DND-41 (cell line): ENCODE measurements around the gene WWC1.

ENCODE experiments used
- ATAC-seq: fragments of 200-7000 bp; cut with Tn5 transposase; 3 replicates; pipeline ENCODE4 v1.9.1; 2021; ENCODE audit warnings: low read depth; ENCODE audit not compliant: insufficient read depth
- DNase-seq: peaks from one replicate; pipeline ENCODE4 v3.0.0-alpha.2; 2020
- H2AFZ ChIP-seq: 2 replicates; pipeline ENCODE4 v1.6.0; 2012; ENCODE audit warnings: low read depth, low read length
- H3K27ac ChIP-seq: 2 replicates; pipeline ENCODE4 v1.5.1; 2012; ENCODE audit warnings: low read length, inconsistent platforms
- H3K27me3 ChIP-seq: fragments of 200-600 bp; sonication (generic); 2 replicates; pipeline ENCODE4 v1.6.0; 2012; ENCODE audit warnings: low read length, mild to moderate bottlenecking, inconsistent platforms; ENCODE audit not compliant: insufficient read depth, poor library complexity
- H3K36me3 ChIP-seq: 2 replicates; pipeline ENCODE4 v1.5.1; 2012; ENCODE audit warnings: low read length, inconsistent platforms; ENCODE audit not compliant: insufficient read depth
- H3K4me1 ChIP-seq: 2 replicates; pipeline ENCODE4 v1.5.1; 2012; ENCODE audit warnings: mild to moderate bottlenecking, low read length; ENCODE audit not compliant: insufficient read depth
- H3K4me2 ChIP-seq: 2 replicates; pipeline ENCODE4 v1.6.0; 2012; ENCODE audit warnings: mild to moderate bottlenecking, moderate library complexity, low read length, inconsistent platforms; ENCODE audit not compliant: insufficient read depth
- H3K4me3 ChIP-seq, 2 experiments: fragments of 200-600 bp in 1 of 2; shearing (Covaris generic) in 1 of 2; 2 replicates each; pipeline ENCODE4 v1.5.1; 2012 to 2016; ENCODE audit warnings: inconsistent platforms in 2 of 2, low read length in 2 of 2, mild to moderate bottlenecking in 2 of 2, low read depth in 1 of 2, moderate library complexity in 1 of 2
- H3K79me2 ChIP-seq: 2 replicates; pipeline ENCODE4 v1.6.0; 2012; ENCODE audit warnings: low read length, inconsistent platforms; ENCODE audit not compliant: insufficient read depth
- H3K9ac ChIP-seq: 2 replicates; pipeline ENCODE4 v1.6.0; 2012; ENCODE audit warnings: low read depth, mild to moderate bottlenecking, inconsistent platforms, low read length, moderate library complexity
- H3K9me3 ChIP-seq: 2 replicates; pipeline ENCODE4 v1.5.1; 2012; ENCODE audit warnings: low read length, moderate library complexity, mild to moderate bottlenecking, inconsistent platforms; ENCODE audit not compliant: insufficient read depth, severe bottlenecking
- H4K20me1 ChIP-seq: 2 replicates; pipeline ENCODE4 v1.6.0; 2012; ENCODE audit warnings: low read length; ENCODE audit not compliant: insufficient read depth
- CTCF ChIP-seq: IDR thresholded peaks from 2 replicates; pipeline ENCODE4 v1.5.1; 2012; ENCODE audit warnings: borderline replicate concordance, low read length, moderate library complexity, mild to moderate bottlenecking; ENCODE audit not compliant: poor library complexity, severe bottlenecking; ENCODE audit errors: extremely low read depth
- EZH2 ChIP-seq: IDR thresholded peaks from 3 replicates; pipeline ENCODE4 v1.6.1; 2012; ENCODE audit warnings: borderline replicate concordance, low read depth, mild to moderate bottlenecking, moderate library complexity, low read length, inconsistent platforms; ENCODE audit not compliant: severe bottlenecking

Gene WWC1

GRCh38 chr5:168486136-168486879 is 194.9 kb downstream of the WWC1 start, which contains the start of gene RARS1:
RARS1 (plus strand) TSS chr5:168486471; CDS start chr5:168486499, 28 bp downstream.
- Histone ChIP-seq H3K79me2 (peaks cover 31% of the 10 kb centered on the region), H3K4me2 (peak within 1 kb of the TSS; percentile 87), H3K36me3 (peaks cover 35% of the 10 kb centered on the region), H3K4me3 (peak within 1 kb of the TSS; percentile 64 to 98), H3K27ac (peak within 1 kb of the TSS; percentile 82), H3K4me1 (peaks cover 27% of the 10 kb centered on the region), H2AFZ (peak within 1 kb of the TSS; percentile 99), H3K9ac (peak within 1 kb of the TSS; percentile 79), H3K9me3 (no peaks in the 10 kb centered on the region), H4K20me1 (peaks cover 5% of the 10 kb centered on the region; the same call in 1 of the 2 replicates), H3K27me3 (no peaks in the 10 kb centered on the region)
- peak; percentile 89 for DNase-seq
- peak; percentile 87 for ATAC-seq
- TF ChIP-seq CTCF = peak; percentile 97
- no peak for TF ChIP-seq EZH2

DNA sequence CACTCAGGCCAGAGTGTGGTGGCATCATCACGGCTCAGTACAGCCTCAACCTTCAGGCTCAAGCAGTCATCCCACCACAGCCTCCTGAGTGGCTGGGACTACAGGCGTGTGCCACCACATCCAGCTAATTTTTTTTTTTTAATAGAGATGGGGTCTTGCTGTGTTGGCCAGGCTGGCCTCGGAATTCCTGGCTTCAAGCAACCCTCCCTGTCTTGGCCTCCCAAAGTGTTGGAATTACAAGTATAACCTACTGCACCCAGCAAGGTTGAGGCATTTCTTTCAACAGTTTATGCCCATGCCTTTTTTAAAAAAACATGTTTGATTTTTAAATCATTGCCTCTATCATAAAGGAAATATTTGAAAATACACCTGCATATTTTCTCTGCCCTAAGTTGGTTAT is 197.6 kb downstream of the WWC1 start:
- TF ChIP-seq EZH2 (no peak), CTCF (no peak)
- Histone ChIP-seq H3K36me3 (peaks cover 62% of the 10 kb centered on the region), H3K27ac (no peak overlapping the region), H4K20me1 (peaks cover 5% of the 10 kb centered on the region; the same call in 1 of the 2 replicates), H3K27me3 (no peaks in the 10 kb centered on the region), H2AFZ (no peak overlapping the region), H3K9me3 (no peaks in the 10 kb centered on the region), H3K79me2 (peaks cover 31% of the 10 kb centered on the region), H3K4me3 (no peak overlapping the region), H3K4me1 (peaks cover 27% of the 10 kb centered on the region), H3K9ac (no peak overlapping the region), H3K4me2 (no peak overlapping the region)
- no peak for DNase-seq
- ATAC-seq = no peak

DNA sequence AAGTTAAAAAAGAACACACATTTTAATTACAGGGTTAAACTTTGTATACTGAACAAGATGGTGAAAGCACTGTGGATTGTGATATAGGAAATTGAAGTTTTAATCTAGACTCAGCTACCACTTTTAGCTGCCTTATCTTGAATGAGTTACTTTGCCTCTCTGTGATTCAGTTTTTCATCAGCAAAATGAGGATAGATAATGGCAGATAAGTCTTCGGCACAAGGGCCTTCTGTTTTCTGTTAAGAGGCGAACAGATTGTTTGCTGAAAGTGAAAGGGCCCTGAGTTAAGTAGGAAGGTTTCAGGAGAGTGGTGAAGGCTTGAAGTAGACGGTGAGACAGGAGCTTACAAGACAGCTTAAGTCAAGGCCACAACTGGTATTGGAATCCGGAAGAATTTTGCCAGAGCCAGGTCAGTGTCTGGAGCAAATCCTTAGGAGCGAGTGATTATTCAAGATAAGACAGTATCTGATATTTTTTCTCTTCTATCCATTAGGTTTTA is 202.7 kb downstream of the WWC1 start:
- Histone ChIP-seq H3K4me2 (no peak overlapping the region), H3K79me2 (peaks cover 7% of the 10 kb centered on the region; the same call in 1 of the 2 replicates), H3K27me3 (no peaks in the 10 kb centered on the region), H3K4me1 (no peaks in the 10 kb centered on the region), H3K27ac (no peak overlapping the region), H2AFZ (no peak overlapping the region), H3K4me3 (no peak overlapping the region), H4K20me1 (no peaks in the 10 kb centered on the region), H3K9me3 (no peaks in the 10 kb centered on the region), H3K36me3 (peaks cover 90% of the 10 kb centered on the region), H3K9ac (no peak overlapping the region)
- DNase-seq (no peak), ATAC-seq (no peak)
- TF ChIP-seq EZH2 (no peak), CTCF (no peak)
